Measurements from ENCODE around the gene P4HA1.
"Not testable (repeated sequence)": the region's sequence is repeated elsewhere in the genome, so short reads cannot be mapped to it uniquely, and the experiment has no call there.

P4HA1 gene

DNA sequence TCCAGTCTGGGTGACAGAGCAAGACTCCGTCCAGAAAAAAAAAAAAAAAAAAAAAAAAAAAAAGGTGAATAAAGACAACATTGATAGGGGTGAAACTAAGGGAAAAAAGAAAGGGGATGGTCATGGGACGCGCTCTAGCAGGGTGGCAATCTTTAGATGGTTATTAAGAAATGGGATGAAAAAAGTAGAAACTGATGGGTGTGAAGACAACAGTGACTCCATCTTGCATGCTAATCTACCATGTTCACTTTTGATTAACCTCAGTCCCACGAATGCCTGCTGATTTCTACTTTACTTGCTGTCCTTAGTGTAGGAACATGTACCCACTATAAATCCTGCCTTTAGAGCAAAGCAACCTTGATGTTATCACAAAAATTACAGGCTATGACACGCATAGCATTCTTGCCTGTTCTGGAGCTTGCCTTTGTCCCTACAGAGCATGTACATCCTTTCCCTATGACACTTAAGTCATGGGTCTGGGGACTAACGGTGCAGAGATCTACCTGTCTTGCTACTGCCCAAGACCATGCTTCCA is 38.5 kb downstream of the P4HA1 start:
- in situ Hi-C loops (cut with HindIII; ENCODE audit: low pct_ligation_motif_present, low pct_unique_long_range_greater_than_20kb, low sequenced_read_pairs): no loop called here
- no peak for DNase-seq

DNA sequence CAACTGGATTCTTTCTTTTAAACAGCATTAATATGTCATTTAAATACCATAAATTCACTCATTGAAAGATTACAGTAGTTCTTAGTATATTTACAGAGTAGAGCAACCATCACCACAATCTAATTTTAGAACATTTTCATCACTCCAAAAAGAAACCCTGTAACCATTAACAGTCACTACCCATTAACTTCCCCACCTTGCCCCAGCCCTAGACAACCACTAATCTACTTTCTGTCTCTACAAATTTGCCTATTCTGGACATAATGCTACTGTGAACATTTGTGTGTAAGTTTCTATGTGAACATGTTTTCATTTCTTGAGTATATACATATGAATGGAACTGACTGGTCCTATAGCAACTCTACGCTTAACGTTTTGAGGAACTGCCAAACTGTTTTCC is 42.4 kb downstream of the P4HA1 start:
- no peak for DNase-seq
- in situ Hi-C loops (cut with HindIII; ENCODE audit: low pct_ligation_motif_present, low pct_unique_long_range_greater_than_20kb, low sequenced_read_pairs): no loop called here

GRCh38 chr10:73053275-73053674 is 43.4 kb downstream of the P4HA1 start:
- no peak for DNase-seq
- in situ Hi-C loops (cut with HindIII; ENCODE audit: low pct_ligation_motif_present, low pct_unique_long_range_greater_than_20kb, low sequenced_read_pairs): no loop called here

GRCh38 chr10:73044378-73045285 is 52.0 kb downstream of the P4HA1 start:
- no peak for DNase-seq
- in situ Hi-C loops (cut with HindIII; ENCODE audit: low pct_ligation_motif_present, low pct_unique_long_range_greater_than_20kb, low sequenced_read_pairs): no loop called here

GRCh38 chr10:73043766-73044377 is 52.8 kb downstream of the P4HA1 start:
- DNase-seq: no peak
- in situ Hi-C loops (cut with HindIII; ENCODE audit: low pct_ligation_motif_present, low pct_unique_long_range_greater_than_20kb, low sequenced_read_pairs): no loop called here

- in situ Hi-C loops (cut with HindIII; ENCODE audit: low pct_ligation_motif_present, low pct_unique_long_range_greater_than_20kb, low sequenced_read_pairs): no loop called here
- no peak for DNase-seq
These were observed 53.3 kb downstream of the P4HA1 start for GRCh38 chr10:73043319-73043718.

DNA sequence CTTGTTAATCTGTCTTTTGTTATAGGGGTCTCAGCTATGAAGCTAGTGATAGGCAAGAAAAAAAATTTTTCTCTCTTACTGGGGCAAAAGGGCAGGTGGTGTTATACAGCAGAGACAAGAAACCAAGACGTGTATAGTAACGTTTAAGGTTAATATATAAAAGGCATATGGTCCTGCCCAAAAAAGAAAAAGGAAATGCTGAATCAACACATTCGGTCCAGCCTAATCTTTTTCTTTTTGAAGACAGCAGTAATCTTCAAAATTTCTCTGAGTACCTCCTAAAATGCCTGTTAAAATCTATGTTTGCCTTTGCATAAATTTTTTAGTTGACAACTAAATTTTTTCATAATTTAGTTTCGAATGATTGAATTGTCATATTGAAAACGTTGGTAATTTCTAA is 54.5 kb downstream of the P4HA1 start:
- in situ Hi-C loops (cut with HindIII; ENCODE audit: low pct_ligation_motif_present, low pct_unique_long_range_greater_than_20kb, low sequenced_read_pairs): no loop called here
- DNase-seq: no peak

- in situ Hi-C loops (cut with HindIII; ENCODE audit: low pct_ligation_motif_present, low pct_unique_long_range_greater_than_20kb, low sequenced_read_pairs): no loop called here
- no peak for DNase-seq
These were observed 57.0 kb downstream of the P4HA1 start for GRCh38 chr10:73039635-73040034.

GRCh38 chr10:73036285-73036684 is 60.4 kb downstream of the P4HA1 start:
- in situ Hi-C loops (cut with HindIII; ENCODE audit: low pct_ligation_motif_present, low pct_unique_long_range_greater_than_20kb, low sequenced_read_pairs); DNase-seq: not testable (repeated sequence)

DNA sequence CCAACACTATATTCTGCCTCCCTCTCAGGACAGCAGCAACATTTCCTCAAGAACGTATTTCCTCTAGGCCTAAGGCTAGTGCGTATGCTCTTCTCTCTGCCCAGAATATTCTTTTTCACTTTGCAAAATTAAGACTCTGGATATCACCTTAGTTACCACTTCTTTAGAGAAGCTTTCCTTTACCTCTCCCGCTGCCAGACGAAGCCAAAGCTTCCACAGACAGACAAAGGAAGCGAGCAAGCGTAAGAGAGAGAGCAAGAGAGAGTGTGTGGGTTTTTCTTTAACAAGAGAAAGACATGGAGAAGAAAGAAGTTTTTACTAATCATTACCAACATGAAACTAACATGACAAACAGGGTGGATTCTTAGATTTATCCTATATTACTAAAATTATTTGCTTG is 64.1 kb downstream of the P4HA1 start:
- in situ Hi-C loops (cut with HindIII; ENCODE audit: low pct_ligation_motif_present, low pct_unique_long_range_greater_than_20kb, low sequenced_read_pairs): no loop called here
- DNase-seq: no peak

DNA sequence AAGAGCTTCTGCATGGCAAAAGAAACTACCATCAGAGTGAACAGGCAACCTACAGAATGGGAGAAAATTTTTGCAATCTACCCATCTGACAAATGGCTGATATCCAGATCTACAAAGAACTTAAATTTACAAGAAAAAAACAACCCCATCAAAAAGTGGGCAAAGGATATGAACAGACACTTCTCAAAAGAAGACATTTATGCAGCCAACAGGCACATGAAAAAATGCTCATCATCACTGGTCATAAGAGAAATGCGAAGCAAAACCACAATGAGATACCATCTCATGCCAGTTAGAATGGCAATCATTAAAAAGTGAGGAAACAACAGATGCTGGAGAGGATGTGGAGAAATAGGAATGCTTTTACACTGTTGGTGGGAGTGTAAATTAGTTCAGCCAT is 70.0 kb downstream of the P4HA1 start:
- DNase-seq; in situ Hi-C loops (cut with HindIII; ENCODE audit: low pct_ligation_motif_present, low pct_unique_long_range_greater_than_20kb, low sequenced_read_pairs): not testable (repeated sequence)

GRCh38 chr10:73023455-73024070 is 73.1 kb downstream of the P4HA1 start:
- DNase-seq; in situ Hi-C loops (cut with HindIII; ENCODE audit: low pct_ligation_motif_present, low pct_unique_long_range_greater_than_20kb, low sequenced_read_pairs): not testable (repeated sequence)

DNA sequence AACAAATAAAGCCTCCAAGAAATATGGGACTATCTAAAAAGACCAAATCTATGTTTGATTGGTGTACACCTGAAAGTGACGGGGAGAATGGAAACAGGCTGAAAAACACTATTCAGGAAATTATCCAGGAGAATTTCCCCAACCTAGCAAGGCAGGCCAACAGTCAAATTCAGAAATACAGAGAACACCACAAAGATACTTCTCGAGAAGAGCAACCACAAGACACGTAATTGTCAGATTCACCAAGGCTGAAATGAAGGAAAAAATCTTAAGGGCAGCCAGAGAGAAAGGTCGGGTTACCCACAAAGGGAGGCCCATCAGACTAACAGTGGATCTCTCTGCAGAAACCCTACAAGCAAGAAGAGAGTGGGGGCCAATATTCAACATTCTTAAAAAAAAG is 73.7 kb downstream of the P4HA1 start:
- in situ Hi-C loops (cut with HindIII; ENCODE audit: low pct_ligation_motif_present, low pct_unique_long_range_greater_than_20kb, low sequenced_read_pairs); DNase-seq: not testable (repeated sequence)

- in situ Hi-C loops (cut with HindIII; ENCODE audit: low pct_ligation_motif_present, low pct_unique_long_range_greater_than_20kb, low sequenced_read_pairs); DNase-seq: not testable (repeated sequence)
These were observed 75.0 kb downstream of the P4HA1 start for GRCh38 chr10:73021538-73022164.

DNA sequence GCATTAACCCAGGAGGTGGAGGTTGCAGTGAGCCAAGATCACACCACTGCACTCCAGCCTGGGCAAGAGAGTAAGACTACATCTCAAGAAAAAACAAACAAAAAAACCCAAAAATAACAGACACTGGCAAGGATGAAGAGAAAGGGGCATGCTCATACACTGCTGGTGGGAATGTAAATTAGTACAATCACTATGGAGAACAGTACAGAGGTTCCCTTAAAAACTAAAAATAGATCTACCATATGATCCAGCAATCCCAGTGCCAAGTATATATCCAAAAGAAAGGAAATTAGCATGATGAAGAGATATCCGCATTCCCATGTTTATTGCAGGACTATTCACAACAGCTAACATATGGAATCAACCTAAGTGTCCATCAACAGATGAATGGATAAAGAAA is 75.6 kb downstream of the P4HA1 start:
- in situ Hi-C loops (cut with HindIII; ENCODE audit: low pct_ligation_motif_present, low pct_unique_long_range_greater_than_20kb, low sequenced_read_pairs): no loop called here
- DNase-seq: no peak

GRCh38 chr10:73019100-73019499 is 77.6 kb downstream of the P4HA1 start:
- DNase-seq: no peak
- in situ Hi-C loops (cut with HindIII; ENCODE audit: low pct_ligation_motif_present, low pct_unique_long_range_greater_than_20kb, low sequenced_read_pairs): no loop called here

GRCh38 chr10:73018632-73019031 is 78.0 kb downstream of the P4HA1 start:
- in situ Hi-C loops (cut with HindIII; ENCODE audit: low pct_ligation_motif_present, low pct_unique_long_range_greater_than_20kb, low sequenced_read_pairs): no loop called here
- no peak for DNase-seq

DNA sequence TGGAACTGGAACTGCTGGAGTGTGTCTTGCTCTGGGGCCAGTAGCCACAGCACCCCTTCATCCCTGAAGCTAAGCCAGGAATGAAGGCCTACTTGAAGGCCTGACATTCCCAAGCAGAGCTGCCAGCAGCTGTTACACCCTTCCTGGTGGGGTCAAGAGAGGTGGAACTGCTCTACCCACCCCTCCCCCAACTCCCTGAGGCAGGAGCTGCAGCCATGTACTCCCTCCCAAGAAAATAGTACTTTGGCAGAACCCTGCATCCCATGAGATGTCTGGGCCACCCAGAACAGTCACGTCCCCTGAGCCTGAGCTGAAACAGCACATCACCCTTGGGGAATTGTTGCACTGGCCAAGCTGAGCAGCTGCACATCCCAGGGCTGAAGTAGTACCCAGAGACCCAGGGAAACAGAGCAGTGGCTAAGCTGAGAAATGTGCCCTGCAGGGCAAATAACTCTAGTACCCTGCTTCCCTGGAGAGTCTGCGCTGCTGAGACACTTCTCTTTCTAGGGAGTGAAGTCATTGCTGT is 78.6 kb downstream of the P4HA1 start:
- DNase-seq: no peak

GRCh38 chr10:73015779-73016178 is 80.9 kb downstream of the P4HA1 start:
- DNase-seq: no peak
- in situ Hi-C loops (cut with HindIII; ENCODE audit: low pct_ligation_motif_present, low pct_unique_long_range_greater_than_20kb, low sequenced_read_pairs): no loop called here

More for the DNA sequence above, 78.6 kb downstream of the P4HA1 start:
- in situ Hi-C loops (cut with HindIII; ENCODE audit: low pct_ligation_motif_present, low pct_unique_long_range_greater_than_20kb, low sequenced_read_pairs): no loop called here

Data from ACHN (cell line).